ENCODE measurements around the gene MYO1G.

- TF ChIP-seq CTCF (IDR thresholded peaks at IDR 0.05) (no peak), MAX (CRISPR knock-in tag; IDR thresholded peaks at IDR 0.05) (no peak), TCF7 (CRISPR knock-in tag; IDR thresholded peaks at IDR 0.05; ENCODE audit: low read depth) (no peak), NR3C1 (CRISPR knock-in tag; conservative IDR thresholded peaks at IDR 0.05; ENCODE audit: low read depth) (no peak), E2F4 (CRISPR knock-in tag; IDR thresholded peaks at IDR 0.05; ENCODE audit: borderline replicate concordance, low read depth) (no peak), ATF6 (CRISPR knock-in tag; IDR thresholded peaks at IDR 0.05) (no peak), SP1 (CRISPR knock-in tag; conservative IDR thresholded peaks at IDR 0.05) (no peak), ZNF232 (CRISPR knock-in tag; IDR thresholded peaks at IDR 0.05) (no peak), MLX (CRISPR knock-in tag; IDR thresholded peaks at IDR 0.05) (no peak)
Observed at GRCh38 chr7:44977304-44977958, 1.4 kb downstream of the MYO1G start.
